Testis (tissue), 3 donors: Measurements from ENCODE around the gene SRRM2. TPM values are rescaled to one million over a fixed set of nuclear protein-coding genes. Genes with fewer than 3 reads are reported as not detected.

ENCODE experiments used
- DNase-seq: peaks from one replicate; pipeline ENCODE4 v3.0.0-alpha.2; 2019
- H3K27ac ChIP-seq, 2 donors: fragments of 200-600 bp; sonication (generic); one replicate each; pipeline ENCODE4 v1.5.1; 2019
- H3K27me3 ChIP-seq: fragments of 200-600 bp; sonication (generic); one replicate; pipeline ENCODE4 v1.5.1; 2019
- H3K36me3 ChIP-seq: fragments of 200-600 bp; sonication (generic); one replicate; pipeline ENCODE4 v1.5.1; 2017; ENCODE audit warnings: low read depth; ENCODE audit errors: missing control alignments
- H3K4me1 ChIP-seq: fragments of 200-600 bp; sonication (generic); one replicate; pipeline ENCODE4 v1.5.1; 2019
- H3K4me3 ChIP-seq, 2 donors: fragments of 200-600 bp; sonication (generic); one replicate each; pipeline ENCODE4 v1.5.1; 2017 to 2019
- H3K9me3 ChIP-seq: fragments of 200-600 bp; sonication (generic); one replicate; pipeline ENCODE4 v1.5.1; 2017
- CTCF ChIP-seq, 3 experiments: fragments of 450-650 bp in 2 of 3; fragments of 200-600 bp in 1 of 3; sonication (generic) in 1 of 3; IDR thresholded peaks; one replicate each; pipeline ENCODE4 v1.5.1; 2016 to 2019; ENCODE audit warnings: antibody characterized with exemption in 3 of 3, mild to moderate bottlenecking in 2 of 3, moderate library complexity in 1 of 3
- POLR2A ChIP-seq: fragments of 450-650 bp; IDR thresholded peaks from one replicate; pipeline ENCODE4 v1.6.1; 2017; ENCODE audit warnings: antibody characterized with exemption, mild to moderate bottlenecking, moderate library complexity
- WGBS, 2 donors: methylation state at CpG; one replicate each; pipeline ENCODE4 v1.1.5; 2018; 5-methylcytosine and 5-hydroxymethylcytosine counted together
- intact Hi-C: fragments of 100-400 bp; cut with DNase I; formaldehyde crosslinking; loops from one replicate; pipeline ENCODE4 v1.15.1; 2023; ENCODE audit warnings: low total_unique reads
- polyA plus RNA-seq: library from polyadenylated mRNA; stranded (reverse); fragments of 350-450 nt; fragmentation: Illumina TruSeq; extraction: RNeasy Lipid Tissue Mini Kit (QIAGEN cat#74804); gene quantifications from one replicate; pipeline ENCODE4 v1.2.3, GENCODE V29; 2014; ENCODE audit warnings: low read depth, low replicate concordance; ENCODE audit not compliant: insufficient read depth
- total RNA-seq, 2 donors: library from RNA; depleted of rRNA; stranded (reverse); fragments of >200 nt; gene quantifications; one replicate each; pipeline ENCODE4 v1.2.3, GENCODE V29; 2016

SRRM2 gene
- total and polyA plus RNA-seq, 3 donors from 2014 or later: 446 to 738 (median 526) TPM

GRCh38 chr16:2741168-2741567 lies 11.3 kb upstream of the SRRM2 start:
- intact Hi-C loops: no loop called here
- WGBS, 2 donors: 83 to 96% methylated on average over 4 of the region's 4 CpGs

GRCh38 chr16:2742323-2743006 lies 10.0 kb upstream of the SRRM2 start:
- no peaks in the 10 kb centered on the region for H3K9me3 ChIP-seq
- no peak for TF ChIP-seq POLR2A
- no peak for TF ChIP-seq CTCF (IDR thresholded peaks at IDR 0.05)
- DNase-seq: no peak
- WGBS, 2 donors: 82 to 92% methylated on average over 8 to 12 of the region's 12 CpGs
- no peak overlapping the region for H3K4me3 ChIP-seq
- no peaks in the 10 kb centered on the region for H3K4me1 ChIP-seq
- intact Hi-C loops: no loop called here
- no peaks in the 10 kb centered on the region for H3K36me3 ChIP-seq
- no peak overlapping the region for H3K27ac ChIP-seq
- no peaks in the 10 kb centered on the region for H3K27me3 ChIP-seq

More at GRCh38 chr16:2741168-2741567, 11.3 kb upstream of the SRRM2 start:
- Histone ChIP-seq H3K4me3 (no peak overlapping the region), H3K27me3 (no peaks in the 10 kb centered on the region), H3K27ac (no peak overlapping the region), H3K36me3 (no peaks in the 10 kb centered on the region), H3K9me3 (no peaks in the 10 kb centered on the region), H3K4me1 (no peaks in the 10 kb centered on the region)
- TF ChIP-seq POLR2A (no peak), CTCF (IDR thresholded peaks at IDR 0.05) (no peak)
- DNase-seq: no peak

- H3K36me3 ChIP-seq: no peaks in the 10 kb centered on the region
- no peak overlapping the region for H3K4me3 ChIP-seq
- TF ChIP-seq CTCF (IDR thresholded peaks at IDR 0.05) (no peak), POLR2A (no peak)
- no peak overlapping the region for H3K27ac ChIP-seq
- 86 to 87% methylated on average over 14 to 19 of the region's 19 CpGs for WGBS, 2 donors
- intact Hi-C loops: no loop called here
- no peaks in the 10 kb centered on the region for H3K4me1 ChIP-seq
- no peaks in the 10 kb centered on the region for H3K27me3 ChIP-seq
- H3K9me3 ChIP-seq: no peaks in the 10 kb centered on the region
- no peak for DNase-seq
Measured at GRCh38 chr16:2743007-2743810, 9.2 kb upstream of the SRRM2 start.

GRCh38 chr16:2744711-2745110 lies 7.7 kb upstream of the SRRM2 start:
- intact Hi-C loops: no loop called here
- 79 to 89% methylated on average over 5 to 6 of the region's 6 CpGs for WGBS, 2 donors

More at GRCh38 chr16:2744711-2745110, 7.7 kb upstream of the SRRM2 start:
- Histone ChIP-seq H3K4me1 (no peaks in the 10 kb centered on the region), H3K27me3 (no peaks in the 10 kb centered on the region), H3K27ac (no peak overlapping the region), H3K4me3 (no peak overlapping the region), H3K9me3 (no peaks in the 10 kb centered on the region), H3K36me3 (no peaks in the 10 kb centered on the region)
- no peak for DNase-seq
- no peak for TF ChIP-seq POLR2A
- no peak for TF ChIP-seq CTCF (IDR thresholded peaks at IDR 0.05)
